OCI-LY1 (cell line): Measurements from ENCODE around the gene PCP2.

Source experiments
- H2AFZ ChIP-seq: fragments of 200-600 bp; sonication (generic), shearing (Covaris generic); 2 replicates; pipeline ENCODE4 v1.6.0; 2014; ENCODE audit warnings: antibody characterized with exemption, mild to moderate bottlenecking, low read length
- H3F3A ChIP-seq: fragments of 200-600 bp; sonication (generic), shearing (Covaris generic); 2 replicates; pipeline ENCODE4 v1.6.0; 2014; ENCODE audit warnings: mild to moderate bottlenecking, antibody characterized with exemption, low read length, moderate library complexity; ENCODE audit not compliant: insufficient read depth
- H3K27ac ChIP-seq: fragments of 200-600 bp; sonication (generic); 2 replicates; pipeline ENCODE4 v1.5.1; 2014; ENCODE audit warnings: low read length, mixed run types, mild to moderate bottlenecking, low read depth; ENCODE audit not compliant: poor library complexity, severe bottlenecking
- H3K27me3 ChIP-seq: fragments of 200-600 bp; sonication (generic); 2 replicates; pipeline ENCODE4 v1.6.0; 2014; ENCODE audit warnings: antibody characterized with exemption, mild to moderate bottlenecking, low read length, moderate library complexity; ENCODE audit not compliant: insufficient read depth
- H3K36me3 ChIP-seq: fragments of 200-600 bp; sonication (generic); 2 replicates; pipeline ENCODE4 v1.6.1; 2014; ENCODE audit warnings: mild to moderate bottlenecking, antibody characterized with exemption, low read length, moderate library complexity, mixed read lengths; ENCODE audit not compliant: insufficient read depth
- H3K4me1 ChIP-seq: fragments of 200-600 bp; sonication (generic); 2 replicates; pipeline ENCODE4 v1.5.1; 2014; ENCODE audit warnings: mild to moderate bottlenecking, low read length, moderate library complexity; ENCODE audit not compliant: insufficient read depth, severe bottlenecking
- H3K4me2 ChIP-seq: fragments of 200-600 bp; sonication (generic), shearing (Covaris generic); 2 replicates; pipeline ENCODE4 v1.6.1; 2014; ENCODE audit warnings: low read length
- H3K4me3 ChIP-seq: fragments of 200-600 bp; sonication (generic); 2 replicates; pipeline ENCODE4 v1.5.1; 2014; ENCODE audit warnings: low read length, low read depth, mild to moderate bottlenecking, mixed read lengths; ENCODE audit not compliant: poor library complexity, severe bottlenecking
- H3K79me2 ChIP-seq: fragments of 200-600 bp; shearing (Covaris generic); 2 replicates; pipeline ENCODE4 v1.6.1; 2016; ENCODE audit warnings: mixed run types, low read length, mixed read lengths; ENCODE audit not compliant: insufficient read depth
- H3K9ac ChIP-seq: fragments of 200-600 bp; sonication (generic), shearing (Covaris generic); 2 replicates; pipeline ENCODE4 v1.6.1; 2014; ENCODE audit warnings: mild to moderate bottlenecking, low read length, mixed read lengths
- H3K9me2 ChIP-seq: fragments of 200-600 bp; sonication (generic), shearing (Covaris generic); 2 replicates; pipeline ENCODE4 v1.6.1; 2014; ENCODE audit warnings: low read depth, mild to moderate bottlenecking, low read length, mixed read lengths
- H3K9me3 ChIP-seq: fragments of 200-600 bp; shearing (Covaris generic); 2 replicates; pipeline ENCODE4 v1.6.1; 2014; ENCODE audit warnings: low read length, mixed read lengths
- H4K20me1 ChIP-seq: fragments of 200-600 bp; sonication (generic), shearing (Covaris generic); 2 replicates; pipeline ENCODE4 v1.6.0; 2016; ENCODE audit warnings: mild to moderate bottlenecking, low read length; ENCODE audit not compliant: insufficient read depth
- CTCF ChIP-seq: fragments of 200-600 bp; sonication (generic), shearing (Covaris generic); IDR thresholded peaks from 2 replicates; pipeline ENCODE4 v1.5.1; 2017; ENCODE audit warnings: mild to moderate bottlenecking, antibody characterized with exemption, low read length, moderate library complexity, mixed read lengths
- EZH2 ChIP-seq: fragments of 200-600 bp; sonication (generic), shearing (Covaris generic); IDR thresholded peaks from 2 replicates; pipeline ENCODE4 v1.8.0; 2017; ENCODE audit warnings: borderline replicate concordance, mixed run types, mild to moderate bottlenecking, antibody characterized with exemption, low read length, moderate library complexity, mixed read lengths

Gene PCP2

GRCh38 chr19:7674010-7675005, 40.8 kb upstream of the PCP2 start:
- Histone ChIP-seq H3K9ac (no peak overlapping the region), H3K79me2 (no peaks in the 10 kb centered on the region), H3K27ac (no peak overlapping the region), H2AFZ (no peak overlapping the region), H3K9me3 (no peaks in the 10 kb centered on the region), H4K20me1 (no peaks in the 10 kb centered on the region), H3K4me2 (peak overlapping the region; percentile 35), H3K4me1 (peaks cover 12% of the 10 kb centered on the region), H3K27me3 (peaks cover 8% of the 10 kb centered on the region), H3F3A (no peaks in the 10 kb centered on the region), H3K36me3 (no peaks in the 10 kb centered on the region), H3K4me3 (no peak overlapping the region), H3K9me2 (no peaks in the 10 kb centered on the region)
- TF ChIP-seq CTCF (no peak), EZH2 (no peak)

GRCh38 chr19:7672522-7672921, 39.0 kb upstream of the PCP2 start:
- no peaks in the 10 kb centered on the region for H4K20me1 ChIP-seq
- H3K4me3 ChIP-seq = no peak overlapping the region
- H3K9me2 ChIP-seq = no peaks in the 10 kb centered on the region
- no peak for TF ChIP-seq EZH2
- no peak for TF ChIP-seq CTCF
- H3K9ac ChIP-seq = no peak overlapping the region
- peaks cover 8% of the 10 kb centered on the region for H3K4me1 ChIP-seq
- H3K9me3 ChIP-seq = no peaks in the 10 kb centered on the region
- peaks cover 8% of the 10 kb centered on the region for H3K27me3 ChIP-seq
- no peak overlapping the region for H3K27ac ChIP-seq
- H3K36me3 ChIP-seq = no peaks in the 10 kb centered on the region
- no peak overlapping the region for H3K4me2 ChIP-seq
- H3F3A ChIP-seq = no peaks in the 10 kb centered on the region
- H2AFZ ChIP-seq = no peak overlapping the region
- no peaks in the 10 kb centered on the region for H3K79me2 ChIP-seq

- H3K79me2 ChIP-seq = no peaks in the 10 kb centered on the region
- no peaks in the 10 kb centered on the region for H3K36me3 ChIP-seq
- no peaks in the 10 kb centered on the region for H3K9me3 ChIP-seq
- H3K4me1 ChIP-seq = peaks cover 8% of the 10 kb centered on the region
- H3K27ac ChIP-seq = no peak overlapping the region
- no peaks in the 10 kb centered on the region for H3F3A ChIP-seq
- H3K27me3 ChIP-seq = peaks cover 8% of the 10 kb centered on the region
- H3K9me2 ChIP-seq = no peaks in the 10 kb centered on the region
- no peaks in the 10 kb centered on the region for H4K20me1 ChIP-seq
- H3K4me2 ChIP-seq = peak overlapping the region; percentile 21
- no peak overlapping the region for H2AFZ ChIP-seq
- TF ChIP-seq CTCF (no peak), EZH2 (no peak)
- H3K9ac ChIP-seq = no peak overlapping the region
- peak overlapping the region; percentile 42 for H3K4me3 ChIP-seq
Observed at GRCh38 chr19:7670790-7671189, 37.3 kb upstream of the PCP2 start.
